GM13976 (cell line): Measurements from ENCODE around the gene MYBPH.

Source experiments
- DNase-seq: peaks from one replicate; pipeline ENCODE4 v3.0.0; 2012; ENCODE audit warnings: low spot score
- CTCF ChIP-seq: IDR thresholded peaks from 2 replicates; pipeline ENCODE4 v1.5.1; 2012; ENCODE audit warnings: borderline replicate concordance, mild to moderate bottlenecking; ENCODE audit not compliant: insufficient read depth; ENCODE audit errors: extremely low read depth, missing control alignments, control extremely low read depth
- in situ Hi-C: fragments of 300-500 bp; cut with MboI; formaldehyde crosslinking; loops from one replicate; pipeline ENCODE4 v1.12.0; 2022; ENCODE audit warnings: low sequenced_read_pairs, mixed read lengths, inconsistent platforms; ENCODE audit not compliant: unreplicated experiment

MYBPH gene

GRCh38 chr1:203183828-203184227, 8.2 kb upstream of the MYBPH start:
- no peak for TF ChIP-seq CTCF
- in situ Hi-C loops = no loop called here
- DNase-seq = no peak

- in situ Hi-C loops = no loop called here
- no peak for DNase-seq
- TF ChIP-seq CTCF = no peak
Measured at GRCh38 chr1:203182387-203182953, 6.8 kb upstream of the MYBPH start.

GRCh38 chr1:203181586-203182386, 6.2 kb upstream of the MYBPH start:
- no peak for TF ChIP-seq CTCF
- DNase-seq = no peak
- in situ Hi-C loops = no loop called here

GRCh38 chr1:203180611-203181330, 5.1 kb upstream of the MYBPH start:
- TF ChIP-seq CTCF = no peak
- in situ Hi-C loops = no loop called here
- no peak for DNase-seq

- DNase-seq = no peak
- in situ Hi-C loops = no loop called here
- no peak for TF ChIP-seq CTCF
Measured at GRCh38 chr1:203179667-203180005, 4.0 kb upstream of the MYBPH start.

- in situ Hi-C loops = no loop called here
- no peak for TF ChIP-seq CTCF
- no peak for DNase-seq
Measured at GRCh38 chr1:203178821-203179666, 3.4 kb upstream of the MYBPH start.
